Stimulated activated CD4-positive, alpha-beta T cell treated with anti-CD3 and anti-CD28 coated beads, Interleukin-1b, Interleukin-23, amount 100 ng/mL, for 24 hours (primary cell): Measurements from ENCODE around the gene GUCY1B1.
"Not testable (repeated sequence)": the region's sequence is repeated elsewhere in the genome, so short reads cannot be mapped to it uniquely, and the experiment has no call there.

Source experiments
- DNase-seq, 4 experiments: peaks; one replicate each; pipeline ENCODE4 v3.0.0-alpha.2; 2020; ENCODE audit warnings: low read depth in 4 of 4, low spot score in 1 of 4

Gene GUCY1B1

DNA sequence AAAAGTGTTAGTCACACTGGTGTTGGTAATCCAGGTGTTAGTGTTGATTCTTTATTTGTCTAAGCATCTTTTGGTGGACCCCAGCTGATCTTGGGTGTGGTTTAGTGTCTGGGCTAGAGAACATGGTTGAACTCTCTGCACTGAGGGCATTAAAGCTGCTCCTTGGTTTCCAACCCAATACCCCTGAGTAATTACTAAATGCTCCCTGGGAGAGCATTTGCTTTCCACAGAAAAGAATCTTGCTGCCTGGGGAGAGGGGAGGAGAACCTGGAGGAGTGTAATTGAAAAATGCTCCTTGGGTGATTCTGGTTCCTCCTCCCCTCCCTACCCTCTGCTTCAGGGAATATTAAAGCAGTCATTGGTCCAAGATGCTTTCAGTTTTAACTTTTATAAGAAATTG lies 3.1 kb downstream of the GUCY1B1 start:
- DNase-seq, result no peak

DNA sequence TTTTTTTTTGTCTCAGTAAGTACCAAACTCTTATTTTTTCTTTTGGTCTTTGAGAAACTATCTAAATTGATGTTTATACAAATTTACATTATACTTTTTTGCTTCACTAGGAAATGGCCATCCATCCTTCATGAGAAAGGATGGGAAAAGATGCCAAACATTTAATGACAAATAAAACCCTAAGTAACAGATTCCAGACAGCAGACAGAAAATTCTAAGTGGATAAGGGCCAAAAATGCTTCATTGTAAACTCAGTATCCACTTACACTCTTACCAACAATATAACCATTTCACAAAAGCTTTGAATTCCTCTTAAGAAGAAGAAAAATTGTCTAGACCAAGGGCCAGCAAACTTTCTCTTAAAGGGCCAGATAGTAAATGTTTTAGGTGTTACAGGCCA lies 3.5 kb downstream of the GUCY1B1 start:
- no peak for DNase-seq

DNA sequence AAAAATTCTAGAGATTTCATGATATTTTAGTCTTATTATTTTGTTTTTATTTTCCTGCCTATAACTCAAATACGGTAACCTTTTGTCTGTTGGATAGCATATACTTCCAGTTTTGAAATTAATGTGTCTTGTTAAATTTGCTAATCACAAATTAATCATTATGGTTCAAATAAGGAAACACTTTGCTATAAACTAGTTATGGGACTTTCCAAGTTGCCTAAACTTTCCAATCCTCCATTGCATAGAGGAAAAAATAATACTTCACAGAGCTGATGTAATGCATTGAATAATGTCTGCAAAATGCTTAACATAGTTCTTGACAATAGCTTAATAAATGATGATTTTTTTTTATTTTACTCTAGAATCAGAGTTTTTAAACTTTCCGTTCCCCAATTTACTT lies 4.7 kb downstream of the GUCY1B1 start:
- DNase-seq, result no peak

DNA sequence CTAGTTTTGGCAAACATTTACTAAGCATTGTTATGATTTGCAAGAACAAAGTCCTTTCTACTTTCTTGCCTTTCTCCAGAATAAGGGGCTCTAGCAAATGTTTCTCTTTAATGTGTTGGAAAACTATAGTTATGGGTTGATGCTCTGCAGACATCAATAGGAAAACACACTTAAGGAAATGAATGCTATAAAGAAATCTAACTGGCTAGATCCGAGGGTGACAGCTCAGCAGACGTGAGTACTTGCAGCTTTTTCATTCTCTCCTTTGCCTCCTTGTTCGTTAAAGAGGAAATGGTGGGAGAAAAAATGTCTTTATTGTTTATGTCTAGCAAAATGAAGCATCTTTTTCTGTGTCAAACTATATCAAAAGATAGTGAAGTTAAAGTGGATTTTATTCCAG lies 6.3 kb downstream of the GUCY1B1 start:
- no peak for DNase-seq

DNA sequence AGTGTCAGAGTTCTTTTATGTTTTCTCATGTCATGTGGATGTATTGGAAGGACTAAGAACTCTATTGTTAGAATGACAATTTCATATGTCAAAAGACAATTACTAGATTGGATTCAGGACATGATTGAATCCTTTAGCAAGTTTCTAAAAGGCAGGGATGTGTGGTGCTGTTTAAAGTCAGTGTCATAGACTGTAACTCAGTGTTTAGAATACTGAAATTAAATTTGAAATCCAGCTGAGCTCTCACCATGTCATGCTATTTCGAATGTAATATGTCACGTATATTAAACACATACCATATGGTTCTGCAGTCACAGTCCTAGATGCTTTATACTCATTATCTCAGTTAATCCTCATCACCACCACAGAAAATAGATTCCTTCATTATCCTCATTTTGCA lies 7.8 kb downstream of the GUCY1B1 start:
- DNase-seq, result no peak

DNA sequence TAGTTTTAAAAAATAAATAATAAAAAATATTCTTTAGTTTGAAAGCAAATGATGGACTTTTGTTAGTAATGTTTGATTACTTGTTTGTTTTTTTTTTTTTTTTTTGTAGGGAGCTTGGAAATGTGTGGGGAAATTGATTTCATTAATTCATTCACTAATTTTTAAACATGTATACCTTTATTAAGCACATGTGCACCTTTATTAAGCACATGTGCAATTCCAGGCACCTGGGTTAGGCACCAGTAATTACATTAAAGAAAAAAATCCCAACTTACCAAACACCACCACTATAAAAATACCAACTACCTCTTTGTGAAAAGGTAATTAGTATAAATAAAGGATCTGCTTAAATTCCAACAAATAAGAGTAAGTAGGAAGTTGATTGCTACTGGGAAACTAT lies 9.5 kb downstream of the GUCY1B1 start:
- no peak for DNase-seq

DNA sequence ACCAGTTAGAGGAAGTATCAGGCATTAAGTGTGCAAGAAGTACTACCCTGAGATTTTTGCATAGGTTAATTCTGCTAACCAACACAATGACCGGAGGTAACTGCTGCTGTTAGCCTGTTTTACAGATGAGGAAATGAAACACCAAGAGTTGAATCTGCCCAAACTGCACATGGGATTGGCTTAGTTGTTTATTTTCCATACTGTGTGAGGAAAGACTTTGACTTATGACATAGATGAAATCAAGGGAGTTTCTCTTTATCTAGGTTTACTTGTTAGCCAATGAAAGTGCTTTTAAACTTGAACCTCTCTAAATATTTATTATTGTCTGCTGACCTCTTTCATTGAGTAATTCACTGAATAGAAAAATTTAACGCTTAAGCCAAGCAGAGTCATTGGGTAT lies 10.3 kb downstream of the GUCY1B1 start:
- no peak for DNase-seq

DNA sequence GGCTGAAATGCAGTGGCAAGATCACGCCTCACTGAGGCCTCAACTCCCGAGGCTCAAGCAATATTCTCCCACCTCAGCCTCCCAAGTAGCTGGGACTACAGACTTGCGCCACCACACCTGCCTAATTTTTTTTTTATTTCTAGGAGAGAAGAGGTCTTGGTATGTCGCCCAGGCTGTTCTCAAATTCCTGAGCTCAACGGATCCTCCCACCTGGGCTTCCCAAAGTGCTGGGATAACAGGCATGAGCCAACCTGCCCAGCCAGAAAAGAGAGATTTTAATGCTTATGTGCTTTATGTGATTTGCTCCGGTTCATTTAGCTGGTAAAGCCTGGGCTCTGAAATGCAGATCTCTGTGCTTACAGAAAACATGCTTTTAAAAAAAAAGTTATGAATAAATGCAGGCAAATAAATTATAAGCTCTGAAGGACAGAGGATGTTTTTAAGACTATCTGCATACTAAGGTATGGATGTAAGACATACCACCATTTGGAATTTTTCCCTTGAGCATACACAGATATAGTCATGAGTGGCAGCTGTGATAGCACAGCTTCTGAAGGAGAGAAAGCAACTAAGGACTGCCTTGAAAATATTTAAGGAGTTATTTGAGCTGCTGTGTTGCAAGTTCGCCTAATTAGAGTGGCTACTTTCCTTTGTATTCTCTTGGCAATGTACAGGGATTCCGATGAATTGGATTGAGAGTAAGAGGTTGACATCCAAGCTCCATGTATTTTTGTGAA lies 13.8 kb downstream of the GUCY1B1 start:
- no peak for DNase-seq

DNA sequence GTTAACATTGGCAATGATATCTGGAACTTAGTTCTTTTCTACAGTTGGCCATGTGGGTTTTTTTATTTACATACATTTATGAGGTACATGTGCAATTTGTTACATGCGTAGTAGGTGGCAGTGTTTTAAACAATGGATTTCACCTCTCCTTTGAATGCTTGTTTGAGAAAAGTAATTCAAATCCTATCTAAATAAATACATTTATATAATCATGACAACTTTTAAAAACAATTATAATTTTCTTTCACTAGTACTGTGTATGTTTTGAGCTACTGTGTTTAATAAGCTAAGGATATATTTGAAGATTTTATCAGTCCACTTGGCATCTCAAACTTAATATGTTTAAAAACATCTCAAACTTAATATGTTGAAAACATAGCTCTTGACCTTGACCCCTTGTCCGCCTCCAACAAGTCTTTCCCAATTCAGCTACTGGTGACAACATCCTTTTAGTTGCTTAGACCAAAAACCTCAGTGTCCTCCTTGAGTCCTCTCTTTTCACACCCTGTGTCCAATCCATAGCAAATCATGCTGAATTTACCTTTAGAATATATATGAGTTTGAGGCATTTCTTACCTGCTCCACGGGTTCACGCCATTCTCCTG lies 14.5 kb downstream of the GUCY1B1 start:
- DNase-seq, result no peak

DNA sequence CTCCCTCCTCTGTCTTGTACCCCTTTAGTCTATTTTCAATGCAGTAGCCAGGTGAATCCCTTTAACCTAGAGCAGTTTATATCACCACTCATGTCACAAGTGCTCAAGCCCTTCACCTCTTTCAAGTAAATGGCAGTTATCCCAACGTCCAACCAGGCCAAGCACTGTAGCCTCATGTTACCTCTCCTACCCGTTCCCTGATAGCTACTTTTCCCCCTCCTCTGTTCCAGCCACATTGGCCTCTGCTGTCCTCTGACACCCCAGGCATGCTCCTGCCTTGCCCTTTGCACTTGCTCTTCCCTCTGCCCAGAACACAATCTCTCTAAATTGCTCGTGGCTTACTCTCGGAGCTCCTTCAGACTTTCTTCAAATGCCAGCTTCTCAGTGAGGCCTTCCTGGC lies 15.2 kb downstream of the GUCY1B1 start:
- no peak for DNase-seq

DNA sequence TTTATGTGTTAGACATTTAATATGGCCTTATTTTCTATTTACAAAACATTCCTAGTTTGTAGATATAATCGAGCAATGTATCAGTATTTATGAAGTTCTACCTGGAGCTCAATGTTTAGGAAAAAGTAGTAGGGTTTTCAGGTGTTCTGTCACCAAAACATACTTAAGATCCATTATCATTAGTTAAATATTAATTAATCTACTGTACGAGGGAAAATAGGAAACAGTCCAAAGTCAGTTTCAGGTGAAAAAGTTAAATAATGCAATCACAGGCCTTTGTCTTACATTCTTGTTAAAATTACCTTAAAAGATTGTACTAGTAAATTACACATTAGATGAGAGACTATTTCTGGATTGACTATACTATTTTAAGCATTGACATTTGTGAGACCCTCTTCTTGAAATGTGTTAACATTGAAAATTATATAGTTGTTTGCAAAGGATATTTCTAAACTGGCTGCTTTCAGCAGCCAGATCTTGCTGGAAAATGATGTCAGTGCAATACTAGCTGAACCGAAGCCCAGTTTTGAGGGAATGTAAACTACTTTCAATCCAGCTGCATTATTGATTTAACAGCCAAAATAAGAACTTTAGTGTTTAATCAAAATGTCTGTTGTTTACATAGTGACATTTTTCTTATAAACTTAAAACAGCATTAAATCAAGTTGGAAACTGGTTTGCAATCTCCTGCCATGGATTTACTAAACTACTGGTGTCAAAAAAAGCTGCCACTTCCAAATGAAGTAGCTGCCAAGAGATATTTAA lies 19.3 kb downstream of the GUCY1B1 start:
- no peak for DNase-seq

DNA sequence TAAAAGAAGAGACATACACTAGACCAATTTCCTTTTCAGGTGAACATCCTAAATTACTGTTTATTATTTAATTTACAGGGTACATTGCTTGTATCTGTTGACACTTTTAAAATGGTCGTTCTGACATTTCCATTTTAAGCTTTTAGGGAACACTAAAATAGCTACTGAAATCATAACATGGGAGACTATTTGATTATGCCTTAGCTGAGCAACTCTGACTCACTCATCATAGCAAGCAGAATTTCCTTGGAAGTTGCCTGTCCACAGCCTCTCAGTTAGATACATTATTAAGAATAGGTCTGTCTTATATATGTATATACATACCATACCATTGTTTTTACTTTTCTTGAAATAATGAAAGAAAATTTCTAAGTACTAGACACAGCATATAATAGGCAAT lies 22.0 kb downstream of the GUCY1B1 start:
- no peak for DNase-seq

DNA sequence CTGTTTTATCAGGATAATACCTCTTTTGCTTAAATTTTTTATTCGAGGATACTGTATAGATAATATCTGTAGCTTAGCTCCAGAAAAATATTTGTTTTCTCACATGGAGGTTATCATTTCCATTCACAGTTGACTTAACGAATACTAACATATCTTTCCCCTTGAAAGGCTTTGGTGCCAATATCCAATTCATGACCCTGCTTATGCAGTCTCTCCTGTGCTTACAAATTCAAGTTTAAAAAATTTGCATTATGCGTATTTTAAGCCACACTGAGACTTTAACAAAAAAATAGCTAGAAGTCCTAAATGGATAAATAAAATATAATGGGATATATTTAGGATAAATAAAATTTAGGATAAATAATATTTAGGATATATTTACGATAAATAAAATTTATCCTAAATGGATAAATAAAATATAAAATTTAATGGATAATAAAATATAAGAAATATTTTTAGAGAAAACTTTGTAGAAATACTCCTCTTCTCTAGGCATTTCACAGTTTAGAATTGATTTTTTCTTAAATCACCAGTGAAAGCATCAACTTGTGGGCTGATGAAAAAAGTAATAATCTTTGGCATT lies 22.5 kb downstream of the GUCY1B1 start:
- DNase-seq, result no peak

DNA sequence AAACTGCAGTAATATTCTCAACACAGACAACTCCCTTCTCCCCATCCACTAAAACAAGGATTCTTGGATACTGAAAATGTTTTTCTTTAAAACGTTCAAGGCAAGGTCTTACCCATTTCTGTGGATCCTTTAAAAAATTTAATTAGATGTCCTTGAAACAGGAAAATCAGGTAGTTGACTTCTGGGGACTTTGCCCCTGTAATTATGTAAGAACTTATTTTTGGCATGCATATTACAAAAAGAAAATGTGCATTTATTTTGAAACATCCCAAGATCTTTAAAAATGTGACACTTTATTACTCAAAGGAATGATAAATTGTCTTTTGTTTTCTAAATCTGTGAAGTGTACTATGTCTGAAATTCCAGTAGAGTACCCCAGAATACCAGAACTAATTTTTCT lies 25.8 kb downstream of the GUCY1B1 start:
- DNase-seq, result no peak

DNA sequence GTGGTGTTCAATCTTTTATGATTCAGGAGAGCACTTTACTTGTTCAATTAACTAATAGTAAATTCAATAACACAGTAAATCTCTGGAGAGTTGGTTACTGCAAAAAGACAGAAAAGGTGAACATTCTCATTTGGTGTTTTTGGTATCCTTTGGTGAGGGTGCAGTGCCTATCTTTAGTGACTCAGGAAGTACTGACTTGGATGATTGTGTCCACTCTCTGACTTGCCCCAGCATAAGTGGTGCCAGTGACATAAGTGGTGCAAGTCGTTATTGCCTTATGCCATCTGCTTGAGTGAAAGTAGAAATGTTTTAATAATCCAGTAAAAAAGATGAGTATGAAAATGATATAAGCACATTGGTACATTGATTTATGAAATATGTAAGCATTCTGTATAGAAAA lies 27.0 kb downstream of the GUCY1B1 start:
- DNase-seq, result no peak

DNA sequence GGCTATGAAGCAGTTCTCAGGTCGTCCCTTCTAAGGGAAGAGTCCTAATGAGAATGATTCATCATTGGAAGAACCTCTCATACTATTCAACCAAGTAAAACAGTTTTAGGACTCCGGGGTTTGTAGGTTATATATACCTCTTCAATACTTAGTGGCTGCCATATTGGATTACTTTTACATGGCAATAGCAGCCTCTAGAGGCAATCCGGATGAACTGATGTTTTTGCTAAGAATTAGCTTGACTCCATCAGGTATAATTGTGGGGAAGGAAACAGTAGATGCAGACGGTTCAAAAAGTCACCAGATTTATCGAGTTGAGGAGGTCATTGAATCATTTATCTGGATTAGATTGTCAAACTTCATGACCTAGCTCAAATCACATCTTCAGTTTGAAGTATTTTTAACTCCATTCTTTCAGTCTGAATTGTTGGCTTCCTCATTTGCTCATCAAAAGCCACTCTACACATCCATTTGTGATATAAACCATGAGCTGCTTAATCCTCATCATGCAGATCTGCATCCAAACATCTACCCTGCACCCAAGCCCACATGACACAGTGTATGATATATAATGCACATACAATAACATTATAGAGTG lies 28.4 kb downstream of the GUCY1B1 start:
- DNase-seq, result no peak

DNA sequence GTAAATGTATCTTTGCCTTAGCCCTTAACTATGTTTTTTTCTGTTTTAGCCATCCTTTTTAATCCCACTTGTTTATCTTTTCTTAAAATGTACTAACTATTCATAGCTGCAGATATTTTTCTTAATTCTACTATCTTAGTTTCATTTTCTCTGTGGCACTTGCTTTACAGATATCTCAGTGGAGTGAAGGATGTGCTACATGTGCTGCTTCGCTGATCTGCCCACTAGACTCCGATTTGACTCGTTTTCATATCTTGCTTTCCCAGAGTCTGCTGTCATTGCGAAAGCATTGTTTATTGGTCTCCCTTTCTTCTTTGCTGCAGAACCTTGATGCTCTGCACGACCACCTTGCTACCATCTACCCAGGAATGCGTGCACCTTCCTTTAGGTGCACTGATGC lies 30.6 kb downstream of the GUCY1B1 start:
- DNase-seq, result no peak

DNA sequence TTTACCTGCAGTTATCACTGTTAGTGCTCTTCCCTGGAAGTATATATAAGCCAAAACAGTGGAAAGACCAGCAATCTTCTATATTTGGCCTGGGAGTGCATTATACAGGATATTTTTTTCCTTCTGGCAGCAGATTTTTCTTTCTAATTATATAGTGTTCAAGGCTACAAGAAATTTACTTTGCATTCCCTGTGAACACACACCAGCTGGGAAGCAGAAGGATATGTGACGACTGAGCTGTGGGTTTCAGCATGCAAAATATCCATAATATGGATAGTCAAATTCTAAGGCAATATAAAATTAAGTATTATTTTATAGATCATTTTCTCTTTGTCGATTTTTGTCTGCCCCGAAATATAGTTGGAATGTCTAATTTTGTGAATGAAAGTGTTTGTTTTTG lies 31.2 kb downstream of the GUCY1B1 start:
- no peak for DNase-seq

DNA sequence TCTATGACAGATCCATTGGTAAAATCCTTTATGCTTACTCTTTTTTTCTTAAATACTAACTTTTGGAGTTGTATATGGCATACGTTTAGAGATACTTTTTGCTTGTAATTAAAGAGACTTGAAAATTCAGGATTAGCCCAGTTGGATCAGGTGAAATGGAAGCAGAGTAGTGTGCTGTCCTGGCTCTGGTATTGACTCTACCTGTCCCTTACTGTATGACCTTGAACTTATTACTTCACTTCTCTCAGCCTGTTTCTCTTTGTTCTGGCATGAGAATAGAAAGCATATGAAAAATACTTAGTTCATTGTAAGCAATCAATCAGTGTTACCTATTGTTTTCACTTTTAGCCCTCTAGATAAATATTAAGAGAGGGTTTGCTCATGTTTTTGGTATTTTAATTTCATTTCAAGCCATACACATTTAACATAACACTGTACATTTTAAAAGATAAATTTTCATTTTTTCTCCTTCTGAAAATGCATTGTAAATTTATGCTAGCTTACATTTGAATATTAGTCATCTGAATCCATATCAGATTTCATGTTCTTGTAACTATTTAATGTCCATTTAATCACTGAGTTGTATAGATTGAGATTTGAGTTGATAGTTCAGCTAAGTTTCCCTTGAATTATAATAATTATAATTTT lies 35.9 kb downstream of the GUCY1B1 start:
- DNase-seq, result no peak

DNA sequence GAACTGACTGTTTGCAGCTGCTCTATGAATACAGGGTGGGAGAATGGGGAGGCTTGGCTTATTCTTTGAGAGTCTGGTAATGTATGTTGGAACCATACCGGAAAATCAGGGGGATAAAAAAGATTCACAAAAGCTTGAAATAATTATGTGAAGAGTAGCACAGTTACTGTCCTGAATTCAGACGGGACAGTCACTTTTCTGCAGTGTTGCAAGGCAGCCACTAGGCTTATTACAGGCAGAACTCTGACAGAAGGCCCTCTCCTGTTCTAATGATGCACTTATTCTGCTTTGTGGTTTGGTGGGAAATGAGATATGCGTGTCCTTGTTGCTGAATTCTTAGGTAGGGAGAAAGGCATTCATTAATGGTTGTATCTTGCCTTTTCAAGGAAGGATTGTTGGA lies 37.2 kb downstream of the GUCY1B1 start:
- DNase-seq, result no peak

DNA sequence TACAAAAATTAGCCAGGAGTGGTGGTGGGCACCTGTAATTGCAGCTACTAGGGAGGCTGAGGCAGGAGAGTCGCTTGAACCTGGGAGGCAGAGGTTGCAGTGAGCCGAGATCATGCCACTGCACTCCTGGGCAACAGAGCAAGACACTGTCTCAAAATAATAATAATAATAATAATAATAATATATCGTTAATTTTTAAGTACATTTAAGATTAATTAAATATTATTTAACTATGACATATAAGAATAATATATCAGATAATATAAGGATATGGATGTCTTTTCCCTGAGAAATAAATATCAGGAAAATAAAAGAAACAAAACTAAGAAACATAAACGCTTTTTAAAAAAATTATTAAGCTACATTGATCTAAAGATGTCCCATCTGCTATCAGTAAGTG lies 38.8 kb downstream of the GUCY1B1 start:
- not testable (repeated sequence) for DNase-seq
